Measurements from ENCODE around the gene GATAD2A.

DNA sequence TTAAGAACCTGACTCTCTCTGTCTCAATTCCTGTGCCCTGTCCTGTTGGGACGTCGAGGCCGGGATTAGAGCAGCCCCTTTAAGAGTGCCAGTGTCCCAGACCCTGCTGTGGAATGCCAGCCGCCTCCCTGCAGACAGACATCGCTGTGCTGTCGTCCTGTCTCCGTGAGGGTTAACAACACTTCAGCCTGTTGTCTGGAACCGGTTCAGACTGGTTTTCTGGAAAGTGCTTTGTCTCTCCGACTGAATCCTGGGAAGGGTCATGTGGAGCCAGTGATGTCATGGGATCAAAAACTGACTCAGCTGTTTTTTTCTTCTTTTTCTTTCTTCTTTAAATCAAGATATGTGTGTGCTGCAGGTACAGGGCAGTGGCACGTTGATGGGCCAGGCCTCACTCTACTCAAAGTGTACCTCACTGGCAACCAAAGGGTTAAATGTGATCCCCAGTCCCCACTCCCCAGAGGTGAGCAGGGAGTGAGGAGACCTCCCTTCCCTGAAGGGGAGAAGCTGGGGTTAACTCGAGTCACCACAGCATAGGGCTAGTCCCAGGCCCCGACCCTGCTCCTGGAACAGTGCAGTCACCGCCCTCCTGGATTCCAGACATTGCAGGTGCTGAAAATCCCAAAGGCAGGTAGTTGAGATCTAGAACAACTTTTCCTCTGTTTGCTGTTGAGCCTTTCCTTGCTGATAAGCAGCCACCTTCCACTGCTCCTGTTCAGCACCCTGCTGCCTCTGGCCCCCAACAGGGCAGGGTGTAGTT is 59.0 kb downstream of the GATAD2A start:
- TF ChIP-seq, protein P1, sequence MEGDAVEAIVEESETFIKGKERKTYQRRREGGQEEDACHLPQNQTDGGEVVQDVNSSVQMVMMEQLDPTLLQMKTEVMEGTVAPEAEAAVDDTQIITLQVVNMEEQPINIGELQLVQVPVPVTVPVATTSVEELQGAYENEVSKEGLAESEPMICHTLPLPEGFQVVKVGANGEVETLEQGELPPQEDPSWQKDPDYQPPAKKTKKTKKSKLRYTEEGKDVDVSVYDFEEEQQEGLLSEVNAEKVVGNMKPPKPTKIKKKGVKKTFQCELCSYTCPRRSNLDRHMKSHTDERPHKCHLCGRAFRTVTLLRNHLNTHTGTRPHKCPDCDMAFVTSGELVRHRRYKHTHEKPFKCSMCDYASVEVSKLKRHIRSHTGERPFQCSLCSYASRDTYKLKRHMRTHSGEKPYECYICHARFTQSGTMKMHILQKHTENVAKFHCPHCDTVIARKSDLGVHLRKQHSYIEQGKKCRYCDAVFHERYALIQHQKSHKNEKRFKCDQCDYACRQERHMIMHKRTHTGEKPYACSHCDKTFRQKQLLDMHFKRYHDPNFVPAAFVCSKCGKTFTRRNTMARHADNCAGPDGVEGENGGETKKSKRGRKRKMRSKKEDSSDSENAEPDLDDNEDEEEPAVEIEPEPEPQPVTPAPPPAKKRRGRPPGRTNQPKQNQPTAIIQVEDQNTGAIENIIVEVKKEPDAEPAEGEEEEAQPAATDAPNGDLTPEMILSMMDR (IDR thresholded peaks at IDR 0.05) = no peak
- TF ChIP-seq POLR2A (IDR thresholded peaks at IDR 0.05) = no peak

Measured in prostate gland (tissue), 2 donors.